Measurements from ENCODE around the gene PDRG1.

The PDRG1 gene

GRCh38 chr20:31979713-31980426 lies 28.0 kb upstream of the PDRG1 start:
- Histone ChIP-seq H3K27me3 (ENCODE audit: control insufficient read depth, insufficient read depth, low read length) (peaks cover 3% of the 10 kb centered on the region), H3K4me3 (ENCODE audit: low read length) (no peak overlapping the region)

GRCh38 chr20:31977080-31977479 lies 25.2 kb upstream of the PDRG1 start:
- peaks cover 11% of the 10 kb centered on the region for H3K27me3 ChIP-seq (ENCODE audit: control insufficient read depth, insufficient read depth, low read length)
- no peak overlapping the region for H3K9ac ChIP-seq (ENCODE audit: low read length)
- H3K4me1 ChIP-seq (ENCODE audit: control insufficient read depth, insufficient read depth, low read length), result no peaks in the 10 kb centered on the region
- no peak overlapping the region for H3K27ac ChIP-seq (ENCODE audit: low read depth, low read length)
- H3K36me3 ChIP-seq (ENCODE audit: control insufficient read depth, insufficient read depth, low read length), result no peaks in the 10 kb centered on the region
- H3K4me3 ChIP-seq (ENCODE audit: low read length), result no peak overlapping the region

More at GRCh38 chr20:31979713-31980426, 28.0 kb upstream of the PDRG1 start:
- Histone ChIP-seq H3K36me3 (ENCODE audit: control insufficient read depth, insufficient read depth, low read length) (no peaks in the 10 kb centered on the region), H3K27ac (ENCODE audit: low read depth, low read length) (no peak overlapping the region), H3K4me1 (ENCODE audit: control insufficient read depth, insufficient read depth, low read length) (no peaks in the 10 kb centered on the region), H3K9ac (ENCODE audit: low read length) (no peak overlapping the region)

GRCh38 chr20:31975874-31976273 lies 24.0 kb upstream of the PDRG1 start:
- Histone ChIP-seq H3K9ac (ENCODE audit: low read length) (no peak overlapping the region), H3K27me3 (ENCODE audit: control insufficient read depth, insufficient read depth, low read length) (peaks cover 11% of the 10 kb centered on the region), H3K4me3 (ENCODE audit: low read length) (no peak overlapping the region), H3K36me3 (ENCODE audit: control insufficient read depth, insufficient read depth, low read length) (no peaks in the 10 kb centered on the region), H3K4me1 (ENCODE audit: control insufficient read depth, insufficient read depth, low read length) (no peaks in the 10 kb centered on the region), H3K27ac (ENCODE audit: low read depth, low read length) (no peak overlapping the region)

GRCh38 chr20:31974951-31975487 lies 23.2 kb upstream of the PDRG1 start:
- peaks cover 11% of the 10 kb centered on the region for H3K27me3 ChIP-seq (ENCODE audit: control insufficient read depth, insufficient read depth, low read length)
- no peak overlapping the region for H3K4me3 ChIP-seq (ENCODE audit: low read length)
- no peak overlapping the region for H3K27ac ChIP-seq (ENCODE audit: low read depth, low read length)
- no peak overlapping the region for H3K9ac ChIP-seq (ENCODE audit: low read length)
- no peaks in the 10 kb centered on the region for H3K36me3 ChIP-seq (ENCODE audit: control insufficient read depth, insufficient read depth, low read length)
- H3K4me1 ChIP-seq (ENCODE audit: control insufficient read depth, insufficient read depth, low read length), result no peaks in the 10 kb centered on the region

GRCh38 chr20:31974296-31974695 lies 22.4 kb upstream of the PDRG1 start:
- H3K36me3 ChIP-seq (ENCODE audit: control insufficient read depth, insufficient read depth, low read length), result no peaks in the 10 kb centered on the region
- H3K4me1 ChIP-seq (ENCODE audit: control insufficient read depth, insufficient read depth, low read length), result no peaks in the 10 kb centered on the region
- no peak overlapping the region for H3K4me3 ChIP-seq (ENCODE audit: low read length)
- peaks cover 11% of the 10 kb centered on the region for H3K27me3 ChIP-seq (ENCODE audit: control insufficient read depth, insufficient read depth, low read length)
- H3K9ac ChIP-seq (ENCODE audit: low read length), result no peak overlapping the region
- H3K27ac ChIP-seq (ENCODE audit: low read depth, low read length), result no peak overlapping the region

- Histone ChIP-seq H3K27me3 (ENCODE audit: control insufficient read depth, insufficient read depth, low read length) (peaks cover 11% of the 10 kb centered on the region), H3K4me1 (ENCODE audit: control insufficient read depth, insufficient read depth, low read length) (no peaks in the 10 kb centered on the region), H3K27ac (ENCODE audit: low read depth, low read length) (no peak overlapping the region), H3K9ac (ENCODE audit: low read length) (no peak overlapping the region), H3K36me3 (ENCODE audit: control insufficient read depth, insufficient read depth, low read length) (no peaks in the 10 kb centered on the region), H3K4me3 (ENCODE audit: low read length) (no peak overlapping the region)
These were observed 20.7 kb upstream of the PDRG1 start for GRCh38 chr20:31972471-31973021.

GRCh38 chr20:31969991-31970390 lies 18.1 kb upstream of the PDRG1 start:
- H3K9ac ChIP-seq (ENCODE audit: low read length), result no peak overlapping the region
- H3K4me3 ChIP-seq (ENCODE audit: low read length), result no peak overlapping the region
- H3K27me3 ChIP-seq (ENCODE audit: control insufficient read depth, insufficient read depth, low read length), result peaks cover 11% of the 10 kb centered on the region

GRCh38 chr20:31968291-31969126 lies 16.7 kb upstream of the PDRG1 start:
- H3K4me1 ChIP-seq (ENCODE audit: control insufficient read depth, insufficient read depth, low read length), result no peaks in the 10 kb centered on the region
- H3K4me3 ChIP-seq (ENCODE audit: low read length), result no peak overlapping the region
- H3K36me3 ChIP-seq (ENCODE audit: control insufficient read depth, insufficient read depth, low read length), result no peaks in the 10 kb centered on the region
- H3K9ac ChIP-seq (ENCODE audit: low read length), result no peak overlapping the region
- peaks cover 3% of the 10 kb centered on the region for H3K27me3 ChIP-seq (ENCODE audit: control insufficient read depth, insufficient read depth, low read length)
- H3K27ac ChIP-seq (ENCODE audit: low read depth, low read length), result no peak overlapping the region

More at GRCh38 chr20:31969991-31970390, 18.1 kb upstream of the PDRG1 start:
- Histone ChIP-seq H3K4me1 (ENCODE audit: control insufficient read depth, insufficient read depth, low read length) (no peaks in the 10 kb centered on the region), H3K27ac (ENCODE audit: low read depth, low read length) (no peak overlapping the region), H3K36me3 (ENCODE audit: control insufficient read depth, insufficient read depth, low read length) (no peaks in the 10 kb centered on the region)

GRCh38 chr20:31967830-31968249 lies 16.0 kb upstream of the PDRG1 start, which contains the start of gene XKR7:
Gene XKR7, plus strand, starts transcription at chr20:31968151. Its CDS starts 25 bp downstream, at chr20:31968176.
- Histone ChIP-seq H3K27me3 (ENCODE audit: control insufficient read depth, insufficient read depth, low read length) (peaks cover 3% of the 10 kb centered on the region), H3K4me3 (ENCODE audit: low read length) (no peak within 1 kb of the TSS), H3K36me3 (ENCODE audit: control insufficient read depth, insufficient read depth, low read length) (no peaks in the 10 kb centered on the region), H3K27ac (ENCODE audit: low read depth, low read length) (no peak within 1 kb of the TSS), H3K4me1 (ENCODE audit: control insufficient read depth, insufficient read depth, low read length) (no peaks in the 10 kb centered on the region), H3K9ac (ENCODE audit: low read length) (no peak within 1 kb of the TSS)

- Histone ChIP-seq H3K9ac (ENCODE audit: low read length) (no peak overlapping the region), H3K27me3 (ENCODE audit: control insufficient read depth, insufficient read depth, low read length) (peaks cover 3% of the 10 kb centered on the region), H3K4me3 (ENCODE audit: low read length) (no peak overlapping the region), H3K27ac (ENCODE audit: low read depth, low read length) (no peak overlapping the region), H3K4me1 (ENCODE audit: control insufficient read depth, insufficient read depth, low read length) (no peaks in the 10 kb centered on the region), H3K36me3 (ENCODE audit: control insufficient read depth, insufficient read depth, low read length) (no peaks in the 10 kb centered on the region)
These were observed 15.3 kb upstream of the PDRG1 start for GRCh38 chr20:31966991-31967655.

- Histone ChIP-seq H3K36me3 (ENCODE audit: control insufficient read depth, insufficient read depth, low read length) (no peaks in the 10 kb centered on the region), H3K4me3 (ENCODE audit: low read length) (no peak overlapping the region), H3K27me3 (ENCODE audit: control insufficient read depth, insufficient read depth, low read length) (peaks cover 3% of the 10 kb centered on the region), H3K27ac (ENCODE audit: low read depth, low read length) (no peak overlapping the region), H3K4me1 (ENCODE audit: control insufficient read depth, insufficient read depth, low read length) (no peaks in the 10 kb centered on the region), H3K9ac (ENCODE audit: low read length) (no peak overlapping the region)
These were observed 12.0 kb upstream of the PDRG1 start for GRCh38 chr20:31963889-31964288.

GRCh38 chr20:31962761-31963160 lies 10.9 kb upstream of the PDRG1 start:
- no peaks in the 10 kb centered on the region for H3K36me3 ChIP-seq (ENCODE audit: control insufficient read depth, insufficient read depth, low read length)
- no peak overlapping the region for H3K9ac ChIP-seq (ENCODE audit: low read length)
- H3K4me1 ChIP-seq (ENCODE audit: control insufficient read depth, insufficient read depth, low read length), result no peaks in the 10 kb centered on the region
- H3K27ac ChIP-seq (ENCODE audit: low read depth, low read length), result no peak overlapping the region
- H3K27me3 ChIP-seq (ENCODE audit: control insufficient read depth, insufficient read depth, low read length), result peaks cover 3% of the 10 kb centered on the region
- H3K4me3 ChIP-seq (ENCODE audit: low read length), result no peak overlapping the region
